NB4 (cell line): Measurements from ENCODE around the gene CIAO2B.

Source experiments
- DNase-seq: peaks from one replicate; pipeline ENCODE4 v3.0.0; 2010; ENCODE audit warnings: low read depth
- H3K4me3 ChIP-seq: one replicate; pipeline ENCODE4 v1.5.1; 2011; ENCODE audit warnings: mild to moderate bottlenecking, low read depth, low read length, moderate library complexity
- CTCF ChIP-seq: IDR thresholded peaks from one replicate; pipeline ENCODE4 v1.5.1; 2012; ENCODE audit warnings: low read depth, low read length
- MAX ChIP-seq: IDR thresholded peaks from 2 replicates; pipeline ENCODE4 v1.6.1; 2011; ENCODE audit warnings: low read depth, low read length
- MYC ChIP-seq: IDR thresholded peaks from 2 replicates; pipeline ENCODE4 v1.6.1; 2011; ENCODE audit warnings: low read depth, low read length
- POLR2A ChIP-seq: IDR thresholded peaks from 2 replicates; pipeline ENCODE4 v1.6.1; 2011; ENCODE audit warnings: mild to moderate bottlenecking; ENCODE audit not compliant: insufficient read length; ENCODE audit errors: extremely low read depth

The CIAO2B gene

GRCh38 chr16:66968847-66969246, 34.6 kb upstream of the CIAO2B start:
- no peak overlapping the region for H3K4me3 ChIP-seq
- no peak for TF ChIP-seq CTCF
- no peak for TF ChIP-seq MAX
- no peak for TF ChIP-seq MYC
- TF ChIP-seq POLR2A = no peak

GRCh38 chr16:66964049-66964448, 29.8 kb upstream of the CIAO2B start:
- no peak for TF ChIP-seq POLR2A
- TF ChIP-seq MYC = no peak
- TF ChIP-seq MAX = no peak
- peak; percentile 5 for TF ChIP-seq CTCF
- H3K4me3 ChIP-seq = no peak overlapping the region
- no peak for DNase-seq

More at GRCh38 chr16:66968847-66969246, 34.6 kb upstream of the CIAO2B start:
- no peak for DNase-seq

- no peak overlapping the region for H3K4me3 ChIP-seq
- no peak for DNase-seq
These were observed 27.7 kb upstream of the CIAO2B start for GRCh38 chr16:66961914-66962313.

GRCh38 chr16:66961065-66961744, 27.0 kb upstream of the CIAO2B start, which contains the start of gene CES3:
Gene CES3, plus strand, starts transcription at chr16:66961266. Its CDS starts 42 bp downstream, at chr16:66961308.
- peak; percentile 82 for DNase-seq
- TF ChIP-seq POLR2A = no peak
- TF ChIP-seq MAX = peak; percentile 36; the same call in 1 of the 2 replicates
- peak; percentile 62 for TF ChIP-seq MYC
- peak; percentile 95 for TF ChIP-seq CTCF
- H3K4me3 ChIP-seq = peak within 1 kb of the TSS; percentile 25

More at GRCh38 chr16:66961914-66962313, 27.7 kb upstream of the CIAO2B start:
- TF ChIP-seq MAX = no peak
- TF ChIP-seq MYC = no peak
- no peak for TF ChIP-seq POLR2A
- TF ChIP-seq CTCF = no peak

GRCh38 chr16:66960270-66960669, 26.1 kb upstream of the CIAO2B start:
- DNase-seq = no peak
- TF ChIP-seq MYC = no peak
- no peak for TF ChIP-seq POLR2A
- TF ChIP-seq CTCF = no peak
- no peak for TF ChIP-seq MAX
- H3K4me3 ChIP-seq = no peak overlapping the region
